ENCODE results near the gene ASIC2. TPM values are rescaled to one million over a fixed set of nuclear protein-coding genes. Genes with fewer than 3 reads are reported as not detected.

ASIC2 gene
- total RNA-seq, 1 experiment from 2014 or later, result not detected

GRCh38 chr17:33140413-33141099 is 152.5 kb downstream of the ASIC2 start:
- Histone ChIP-seq H3K4me3 (ENCODE audit: low read depth, low read length) (no peak overlapping the region), H3K27me3 (replicated peaks; ENCODE audit: control insufficient read depth, insufficient read depth, low read length) (no peaks in the 10 kb centered on the region), H3K9me3 (no peaks in the 10 kb centered on the region), H3K36me3 (ENCODE audit: control insufficient read depth, insufficient read depth, low read length) (no peaks in the 10 kb centered on the region), H3K4me1 (no peaks in the 10 kb centered on the region)
- TF ChIP-seq CTCF (IDR thresholded peaks at IDR 0.05; ENCODE audit: insufficient read depth in 1 of 2, low read depth in 1 of 2, low read length in 1 of 2, severe bottlenecking in 1 of 2, unreplicated experiment in 1 of 2), result no peak
- intact Hi-C loops (cut with micrococcal nuclease; ENCODE audit: unreplicated experiment), result no loop called here
- Mint-ChIP-seq H3K4me1 (ENCODE audit: low read depth, unreplicated experiment) (no peaks in the 10 kb centered on the region), H3K27ac (ENCODE audit: unreplicated experiment) (no peak overlapping the region), H3K4me3 (ENCODE audit: unreplicated experiment) (no peak overlapping the region), H3K36me3 (ENCODE audit: insufficient read depth, unreplicated experiment) (no peaks in the 10 kb centered on the region), H3K27me3 (ENCODE audit: insufficient read depth, unreplicated experiment) (peaks cover 6% of the 10 kb centered on the region), H3K9me3 (ENCODE audit: unreplicated experiment) (no peaks in the 10 kb centered on the region)
- no TSS peak for BruUV-seq (replicated peaks)
- CTCF ChIA-PET, result interaction anchor here (0.8 kb wide), 1 partner anchor 43 kb away, joined by 3 read pairs; no protein-coding TSS in a partner anchor
- POLR2A ChIA-PET, result no interaction called here
- DNase-seq, result no peak

GRCh38 chr17:33138627-33139026 is 154.5 kb downstream of the ASIC2 start:
- no peak for TF ChIP-seq CTCF (IDR thresholded peaks at IDR 0.05; ENCODE audit: insufficient read depth in 1 of 2, low read depth in 1 of 2, low read length in 1 of 2, severe bottlenecking in 1 of 2, unreplicated experiment in 1 of 2)
- CTCF ChIA-PET, result no interaction called here
- no peaks in the 10 kb centered on the region; the same call in 1 of the 2 replicates for H3K27me3 ChIP-seq (replicated peaks; ENCODE audit: control insufficient read depth, insufficient read depth, low read length)
- no peaks in the 10 kb centered on the region for H3K36me3 ChIP-seq (ENCODE audit: control insufficient read depth, insufficient read depth, low read length)
- H3K4me3 ChIP-seq (ENCODE audit: low read depth, low read length), result no peak overlapping the region
- H3K9me3 ChIP-seq, result no peaks in the 10 kb centered on the region
- H3K27me3 Mint-ChIP-seq (ENCODE audit: insufficient read depth, unreplicated experiment), result peaks cover 10% of the 10 kb centered on the region
- no peaks in the 10 kb centered on the region for H3K36me3 Mint-ChIP-seq (ENCODE audit: insufficient read depth, unreplicated experiment)
- intact Hi-C loops (cut with micrococcal nuclease; ENCODE audit: unreplicated experiment), result no loop called here
- no peak overlapping the region for H3K4me3 Mint-ChIP-seq (ENCODE audit: unreplicated experiment)
- BruUV-seq (replicated peaks), result no TSS peak
- no peaks in the 10 kb centered on the region for H3K9me3 Mint-ChIP-seq (ENCODE audit: unreplicated experiment)
- H3K4me1 Mint-ChIP-seq (ENCODE audit: low read depth, unreplicated experiment), result no peaks in the 10 kb centered on the region
- no peaks in the 10 kb centered on the region for H3K4me1 ChIP-seq
- no peak for DNase-seq
- H3K27ac Mint-ChIP-seq (ENCODE audit: unreplicated experiment), result no peak overlapping the region
- POLR2A ChIA-PET, result no interaction called here

- H3K27me3 Mint-ChIP-seq (ENCODE audit: insufficient read depth, unreplicated experiment), result peaks cover 17% of the 10 kb centered on the region
- H3K36me3 Mint-ChIP-seq (ENCODE audit: insufficient read depth, unreplicated experiment), result no peaks in the 10 kb centered on the region
- no peak for TF ChIP-seq CTCF (IDR thresholded peaks at IDR 0.05; ENCODE audit: insufficient read depth in 1 of 2, low read depth in 1 of 2, low read length in 1 of 2, severe bottlenecking in 1 of 2, unreplicated experiment in 1 of 2)
- H3K36me3 ChIP-seq (ENCODE audit: control insufficient read depth, insufficient read depth, low read length), result no peaks in the 10 kb centered on the region
- no peak overlapping the region for H3K4me3 ChIP-seq (ENCODE audit: low read depth, low read length)
- BruUV-seq (replicated peaks), result no TSS peak
- H3K4me1 Mint-ChIP-seq (ENCODE audit: low read depth, unreplicated experiment), result no peaks in the 10 kb centered on the region
- ChIA-PET POLR2A (no interaction called here), CTCF (no interaction called here)
- H3K27ac Mint-ChIP-seq (ENCODE audit: unreplicated experiment), result no peak overlapping the region
- H3K9me3 ChIP-seq, result no peaks in the 10 kb centered on the region
- H3K9me3 Mint-ChIP-seq (ENCODE audit: unreplicated experiment), result no peaks in the 10 kb centered on the region
- DNase-seq, result no peak
- no peak overlapping the region for H3K4me3 Mint-ChIP-seq (ENCODE audit: unreplicated experiment)
- intact Hi-C loops (cut with micrococcal nuclease; ENCODE audit: unreplicated experiment), result no loop called here
- no peaks in the 10 kb centered on the region for H3K4me1 ChIP-seq
- no peaks in the 10 kb centered on the region; the same call in 1 of the 2 replicates for H3K27me3 ChIP-seq (replicated peaks; ENCODE audit: control insufficient read depth, insufficient read depth, low read length)
Measured at GRCh38 chr17:33137426-33137825, 155.7 kb downstream of the ASIC2 start.

Measured in Caco-2 (cell line).